PC-9 (cell line): ENCODE data around the gene MSI2.

Experiments
- EZH2 ChIP-seq: fragments of 200-600 bp; sonication (generic); IDR thresholded peaks from 2 replicates; pipeline ENCODE4 v1.8.0; 2017; ENCODE audit warnings: antibody characterized with exemption, low read depth
- TF ChIP-seq, protein P1 (sequence below): fragments of 200-600 bp; sonication (generic); conservative IDR thresholded peaks from 2 replicates; pipeline ENCODE4 v1.6.1; 2017; ENCODE audit warnings: mixed run types, antibody characterized with exemption, mild to moderate bottlenecking, moderate library complexity

DNA sequence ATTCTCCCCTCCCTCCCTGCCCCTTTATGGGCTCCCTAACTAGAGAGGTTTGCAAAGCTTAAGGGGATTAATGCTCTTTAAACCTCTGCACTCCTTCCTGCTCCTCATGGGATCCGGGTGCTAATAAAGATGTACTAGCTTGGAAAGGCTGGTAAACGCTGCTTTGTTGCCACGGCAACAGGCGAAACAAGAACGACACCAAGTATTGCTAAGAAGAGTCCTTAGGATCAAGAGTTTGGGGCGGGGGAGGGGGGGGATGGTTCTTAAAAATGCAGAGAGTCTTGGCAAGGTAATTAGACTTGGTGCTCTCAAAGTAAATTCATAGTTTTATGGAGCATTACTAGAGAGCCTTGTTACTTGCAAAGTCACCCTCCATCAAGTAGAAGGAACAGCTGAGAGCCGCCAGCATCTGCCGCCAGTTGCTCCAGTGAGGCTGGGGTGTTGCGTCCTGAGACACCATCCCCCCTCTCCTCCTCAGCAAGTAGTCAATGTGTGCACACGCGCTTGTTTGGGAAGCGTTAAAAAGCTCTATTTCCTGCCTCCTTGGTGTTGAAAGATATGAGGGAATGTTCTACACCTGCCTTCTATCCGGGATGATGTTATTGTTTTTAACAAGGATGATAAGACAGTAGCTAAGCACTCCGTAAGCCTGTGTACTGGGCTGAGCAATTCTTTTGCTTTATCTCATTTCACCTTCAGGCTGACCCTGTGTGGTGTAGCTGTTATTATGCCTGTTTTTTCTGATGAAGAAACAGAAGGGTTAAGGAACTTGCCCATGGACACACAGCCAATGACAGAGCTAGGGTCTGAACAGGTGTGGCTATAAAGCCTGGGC lies 297.9 kb downstream of the MSI2 start:
- TF ChIP-seq, protein P1, sequence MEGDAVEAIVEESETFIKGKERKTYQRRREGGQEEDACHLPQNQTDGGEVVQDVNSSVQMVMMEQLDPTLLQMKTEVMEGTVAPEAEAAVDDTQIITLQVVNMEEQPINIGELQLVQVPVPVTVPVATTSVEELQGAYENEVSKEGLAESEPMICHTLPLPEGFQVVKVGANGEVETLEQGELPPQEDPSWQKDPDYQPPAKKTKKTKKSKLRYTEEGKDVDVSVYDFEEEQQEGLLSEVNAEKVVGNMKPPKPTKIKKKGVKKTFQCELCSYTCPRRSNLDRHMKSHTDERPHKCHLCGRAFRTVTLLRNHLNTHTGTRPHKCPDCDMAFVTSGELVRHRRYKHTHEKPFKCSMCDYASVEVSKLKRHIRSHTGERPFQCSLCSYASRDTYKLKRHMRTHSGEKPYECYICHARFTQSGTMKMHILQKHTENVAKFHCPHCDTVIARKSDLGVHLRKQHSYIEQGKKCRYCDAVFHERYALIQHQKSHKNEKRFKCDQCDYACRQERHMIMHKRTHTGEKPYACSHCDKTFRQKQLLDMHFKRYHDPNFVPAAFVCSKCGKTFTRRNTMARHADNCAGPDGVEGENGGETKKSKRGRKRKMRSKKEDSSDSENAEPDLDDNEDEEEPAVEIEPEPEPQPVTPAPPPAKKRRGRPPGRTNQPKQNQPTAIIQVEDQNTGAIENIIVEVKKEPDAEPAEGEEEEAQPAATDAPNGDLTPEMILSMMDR, result no peak
- no peak for TF ChIP-seq EZH2
